Uterus (tissue), 2 donors: ENCODE results near the gene ERC2.

Experiments
- CTCF ChIP-seq, 4 experiments: fragments of 200-600 bp in 2 of 4; fragments of 450-650 bp in 2 of 4; sonication (generic) in 2 of 4; IDR thresholded peaks; one replicate each; pipeline ENCODE4 v1.5.1; 2016 to 2019; ENCODE audit warnings: antibody characterized with exemption in 4 of 4, mild to moderate bottlenecking in 2 of 4, moderate library complexity in 1 of 4
- POLR2A ChIP-seq, 2 donors: fragments of 450-650 bp; IDR thresholded peaks; one replicate each; pipeline ENCODE4 v1.6.1; 2016; ENCODE audit warnings: antibody characterized with exemption in 2 of 2, mild to moderate bottlenecking in 1 of 2, moderate library complexity in 1 of 2

- TF ChIP-seq CTCF (IDR thresholded peaks at IDR 0.05) (no peak), POLR2A (IDR thresholded peaks at IDR 0.05) (no peak)
Measured at GRCh38 chr3:55842204-55842603, 626.1 kb downstream of the ERC2 start.
